Brain microvascular endothelial cell (primary cell): ENCODE data around the gene LYRM9.

Experiments used
- DNase-seq: peaks from one replicate; pipeline ENCODE4 v3.0.0-alpha.2; 2020
- H3K27ac ChIP-seq: fragments of 250-450 bp; sonication (Bioruptor Pico); 2 replicates; pipeline ENCODE4 v1.5.1; 2020; ENCODE audit warnings: mild to moderate bottlenecking, moderate library complexity
- H3K27me3 ChIP-seq: fragments of 250-450 bp; sonication (Bioruptor Pico); replicated peaks from 2 replicates; pipeline ENCODE4 v1.5.1; 2020; ENCODE audit warnings: mild to moderate bottlenecking
- H3K36me3 ChIP-seq: fragments of 250-450 bp; sonication (Bioruptor Pico); replicated peaks from 2 replicates; pipeline ENCODE4 v1.5.1; 2020; ENCODE audit warnings: mild to moderate bottlenecking
- H3K4me3 ChIP-seq: 2 replicates; pipeline ENCODE4 v1.5.1; 2011; ENCODE audit warnings: low read depth, mild to moderate bottlenecking, control low read depth, low read length, moderate library complexity
- CTCF ChIP-seq: IDR thresholded peaks from 2 replicates; pipeline ENCODE4 v1.5.1; 2011; ENCODE audit warnings: low read depth, mild to moderate bottlenecking, moderate library complexity, low read length, control low read depth, inconsistent platforms; ENCODE audit errors: missing control alignments
- in situ Hi-C: cut with HindIII; loops from 2 replicates; pipeline ENCODE4 v1.10.0; 2017; ENCODE audit warnings: low sequenced_read_pairs, low pct_ligation_motif_present

The LYRM9 gene

GRCh38 chr17:27895940-27896535, 2.9 kb upstream of the LYRM9 start:
- peaks cover 8% of the 10 kb centered on the region for H3K27me3 ChIP-seq
- in situ Hi-C loops, result no loop called here
- H3K36me3 ChIP-seq, result no peaks in the 10 kb centered on the region
- H3K4me3 ChIP-seq, result no peak overlapping the region
- no peak for DNase-seq
- no peak overlapping the region for H3K27ac ChIP-seq
- TF ChIP-seq CTCF, result no peak

- Histone ChIP-seq H3K27me3 (peaks cover 8% of the 10 kb centered on the region), H3K36me3 (no peaks in the 10 kb centered on the region), H3K4me3 (no peak overlapping the region), H3K27ac (no peak overlapping the region)
- TF ChIP-seq CTCF, result no peak
- DNase-seq, result no peak
- in situ Hi-C loops, result no loop called here
These were observed 2.1 kb upstream of the LYRM9 start for GRCh38 chr17:27895123-27895895.

GRCh38 chr17:27893841-27894503, 807 bp upstream of the LYRM9 start:
- TF ChIP-seq CTCF, result no peak
- peaks cover 8% of the 10 kb centered on the region for H3K27me3 ChIP-seq
- no peak overlapping the region for H3K4me3 ChIP-seq
- no peak overlapping the region for H3K27ac ChIP-seq
- H3K36me3 ChIP-seq, result no peaks in the 10 kb centered on the region
- in situ Hi-C loops, result no loop called here
- no peak for DNase-seq

- H3K27ac ChIP-seq, result no peak overlapping the region
- H3K36me3 ChIP-seq, result no peaks in the 10 kb centered on the region
- peak overlapping the region; percentile 62 for H3K4me3 ChIP-seq
- in situ Hi-C loops, result no loop called here
- no peak for DNase-seq
- TF ChIP-seq CTCF, result no peak
- H3K27me3 ChIP-seq, result peaks cover 8% of the 10 kb centered on the region
These were observed 661 bp downstream of the LYRM9 start for GRCh38 chr17:27892542-27892865.

- no peak for DNase-seq
- Histone ChIP-seq H3K4me3 (no peak overlapping the region), H3K27ac (no peak overlapping the region), H3K36me3 (no peaks in the 10 kb centered on the region), H3K27me3 (peaks cover 8% of the 10 kb centered on the region)
- in situ Hi-C loops, result no loop called here
- TF ChIP-seq CTCF, result no peak
These were observed 1.3 kb downstream of the LYRM9 start for GRCh38 chr17:27891841-27892240.
